Effector CD8-positive, alpha-beta T cell (primary cell): ENCODE results near the gene PPP1R18.
"Not testable (repeated sequence)": the region's sequence is repeated elsewhere in the genome, so short reads cannot be mapped to it uniquely, and the experiment has no call there.

ENCODE experiments used
- DNase-seq: peaks from one replicate; lab custom pipeline; 2025; lab: John Stamatoyannopoulos, UW

PPP1R18 gene

GRCh38 chr6:30666300-30666699, 20.1 kb downstream of the PPP1R18 start:
- DNase-seq = not testable (repeated sequence)

GRCh38 chr6:30664994-30665767, 21.3 kb downstream of the PPP1R18 start:
- no peak for DNase-seq

DNA sequence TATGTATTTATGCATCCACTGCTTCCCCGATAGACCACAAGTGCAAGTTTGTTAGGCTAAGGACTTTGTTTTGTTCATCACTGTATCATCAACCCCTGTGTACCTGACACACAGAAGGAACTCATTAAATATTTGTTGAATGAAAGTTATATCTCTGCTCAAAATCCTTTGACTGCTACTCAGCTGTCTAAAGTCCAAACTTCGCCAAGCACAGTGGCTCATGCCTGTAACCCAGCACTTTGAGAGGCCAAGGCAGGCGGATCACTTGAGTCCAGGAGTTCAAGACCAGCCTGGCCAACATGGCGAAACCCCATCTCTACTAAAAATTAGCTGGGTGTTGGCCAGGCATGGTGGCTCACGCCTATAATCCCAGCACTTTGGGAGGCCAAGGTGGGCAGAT, 28.5 kb downstream of the PPP1R18 start:
- DNase-seq = not testable (repeated sequence)

GRCh38 chr6:30657454-30657853, 29.0 kb downstream of the PPP1R18 start:
- no peak for DNase-seq

DNA sequence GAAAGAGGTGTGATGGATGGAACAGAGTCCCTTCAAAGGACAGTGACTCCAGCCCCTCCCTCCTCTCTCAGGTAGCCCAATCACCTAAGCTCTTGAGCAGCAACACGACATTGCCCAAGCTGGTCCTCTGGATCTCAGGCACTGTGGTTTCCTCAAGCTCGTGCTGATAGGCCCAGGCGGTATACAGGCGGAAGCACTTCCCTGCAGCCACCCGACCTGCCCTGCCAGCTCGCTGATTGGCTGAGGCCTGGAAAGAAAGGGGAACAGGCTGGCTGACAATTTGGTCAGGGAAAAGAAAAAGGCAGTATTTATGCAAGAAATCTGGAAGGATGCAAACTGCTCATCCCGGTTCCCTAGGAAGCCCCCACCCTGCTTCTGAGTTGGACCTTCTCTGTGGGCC, 29.9 kb downstream of the PPP1R18 start:
- no peak for DNase-seq

- DNase-seq = no peak
Observed at GRCh38 chr6:30655743-30656094, 30.7 kb downstream of the PPP1R18 start.

DNA sequence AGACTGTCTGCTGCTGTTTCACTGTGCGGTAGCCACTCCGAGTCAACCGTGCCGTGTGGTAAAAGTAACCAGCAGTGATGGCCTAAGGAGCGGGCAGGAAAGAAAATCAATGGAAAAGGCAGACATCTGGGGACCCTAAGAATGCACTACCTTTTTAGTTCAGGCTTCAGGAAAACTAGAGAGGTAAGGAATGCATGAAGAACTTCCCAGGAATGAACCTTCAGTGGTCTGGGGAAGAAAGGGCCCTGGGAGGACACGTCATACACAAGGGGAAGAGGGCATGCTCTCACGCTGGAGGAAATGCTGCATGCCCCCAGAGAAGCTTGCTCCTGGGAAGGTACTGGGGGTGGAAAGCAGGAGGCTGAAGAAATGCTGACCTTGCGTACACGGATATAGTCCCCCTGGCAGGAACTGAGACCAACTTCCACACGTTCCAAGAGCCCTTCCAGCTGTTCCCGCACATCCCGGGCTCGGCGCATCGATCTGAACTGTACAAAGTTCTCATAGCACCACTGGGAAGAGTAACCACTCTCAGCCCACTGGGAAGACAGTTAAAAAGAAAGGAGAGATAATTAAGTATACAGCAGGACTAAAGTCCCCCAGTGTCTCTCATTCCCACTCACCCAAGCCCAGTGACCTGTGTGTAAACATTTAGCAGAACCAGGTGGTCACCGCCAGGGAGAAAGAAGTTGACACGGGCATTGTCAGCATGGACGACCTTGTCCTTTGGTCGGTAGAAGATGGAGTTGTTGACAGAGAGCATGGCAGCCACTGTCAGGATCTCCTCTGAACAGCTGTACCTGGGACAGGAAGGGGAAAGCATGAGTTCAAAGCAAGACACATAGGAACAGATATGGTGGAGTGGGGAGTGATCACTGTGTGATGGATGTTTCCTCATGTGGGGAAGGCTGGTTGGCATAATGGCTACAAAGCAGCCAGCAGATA, 31.4 kb downstream of the PPP1R18 start:
- DNase-seq = no peak

- DNase-seq = no peak
Observed at GRCh38 chr6:30651143-30651542, 35.3 kb downstream of the PPP1R18 start.

- DNase-seq = peak; percentile 69
Observed at GRCh38 chr6:30647242-30648116, 39.0 kb downstream of the PPP1R18 start.

DNA sequence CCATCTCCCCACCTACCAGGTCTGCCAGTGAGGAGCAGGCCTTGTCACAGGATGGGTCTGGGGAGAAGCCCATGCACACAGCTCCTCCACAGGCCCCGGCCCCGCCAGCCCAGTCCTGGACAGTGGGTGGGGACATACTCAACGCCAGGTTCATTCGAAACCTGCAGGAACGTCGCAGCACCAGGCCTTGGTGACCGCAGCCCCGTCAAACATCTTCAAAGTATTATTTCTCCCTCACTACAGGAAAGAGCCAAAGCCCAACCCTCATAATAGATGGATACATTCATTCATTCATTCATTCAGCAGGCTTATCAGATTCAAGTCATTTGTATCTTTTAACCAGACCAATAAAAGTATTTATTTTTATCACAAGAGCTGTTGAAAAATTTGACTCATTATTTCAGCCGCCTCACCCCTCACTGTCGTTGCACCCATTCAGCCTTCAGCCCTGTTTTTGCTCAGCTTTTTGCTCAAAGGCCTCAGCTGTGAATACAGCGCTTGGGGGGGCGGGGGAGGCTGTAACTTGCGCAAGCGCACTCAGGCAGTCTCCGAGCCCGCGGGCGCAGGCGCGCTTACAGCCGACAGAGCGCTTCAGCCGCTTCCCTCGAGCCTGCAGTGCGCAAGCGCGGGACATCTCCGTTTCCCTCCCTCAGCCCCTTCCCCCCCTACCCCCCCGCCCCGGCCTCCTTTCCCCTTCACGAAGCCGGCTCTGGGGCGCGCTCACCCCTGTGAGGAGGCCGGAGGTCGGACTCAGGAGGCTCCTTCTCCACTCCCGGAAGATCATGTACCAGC, 39.8 kb downstream of the PPP1R18 start, which contains the start of gene C6orf136:
Gene C6orf136 (plus strand): TSS at position 684 of the 792 bp plus-strand sequence. CDS start 99 bp downstream, at position 783.
- DNase-seq = peak; percentile 90

GRCh38 chr6:30645989-30646388, 40.5 kb downstream of the PPP1R18 start:
- no peak for DNase-seq

GRCh38 chr6:30644769-30645168, 41.7 kb downstream of the PPP1R18 start:
- no peak for DNase-seq

GRCh38 chr6:30643656-30644055, 42.8 kb downstream of the PPP1R18 start:
- DNase-seq = no peak

DNA sequence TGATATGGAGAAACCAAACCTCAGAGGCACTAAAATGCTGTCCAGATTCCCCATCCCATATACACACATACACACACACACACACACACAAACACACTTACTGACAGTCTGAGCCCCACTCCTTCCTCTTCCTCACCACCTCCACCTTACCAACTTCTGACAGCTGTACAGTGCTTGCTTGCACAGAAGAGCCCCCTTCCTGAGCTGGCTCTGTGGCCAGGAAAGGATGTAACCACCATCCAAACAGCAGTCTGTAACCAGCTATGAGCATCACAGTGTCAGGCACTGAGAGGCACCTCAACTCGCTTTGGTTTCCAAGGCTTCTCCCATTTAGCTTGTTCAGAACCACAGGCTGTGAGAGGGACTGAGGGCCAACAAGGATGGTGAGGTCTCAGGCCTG, 45.4 kb downstream of the PPP1R18 start:
- no peak for DNase-seq

- DNase-seq = no peak
Observed at GRCh38 chr6:30640481-30640880, 46.0 kb downstream of the PPP1R18 start.

- no peak for DNase-seq
Observed at GRCh38 chr6:30635834-30636233, 50.6 kb downstream of the PPP1R18 start.

- DNase-seq = peak; percentile 83
Observed at GRCh38 chr6:30626484-30627366, 59.7 kb downstream of the PPP1R18 start, which contains the start of gene ATAT1. Gene ATAT1 (plus strand): TSS chr6:30626874.
